ENCODE results near the gene PRR33. TPM values are rescaled to one million over a fixed set of nuclear protein-coding genes. Genes with fewer than 3 reads are reported as not detected.

Gene PRR33
- total and polyA plus RNA-seq, 7 donors, result 0.16 to 8.9 (median 1.6) TPM

GRCh38 chr11:1928470-1928890, 36.8 kb upstream of the PRR33 start:
- Histone ChIP-seq H3K4me3 (peak overlapping the region; percentile 4), H3K36me3 (ENCODE audit: insufficient read depth in 1 of 2, low read depth in 1 of 2) (peaks cover 0 to 81% of the 10 kb centered on the region in 2 donors), H3K27ac (peak overlapping the region; percentile 53), H3K4me1 (peaks cover 48% of the 10 kb centered on the region), H3K9me3 (no peaks in the 10 kb centered on the region), H3K27me3 (ENCODE audit: insufficient read depth in 3 of 3, low read length in 2 of 3) (no peaks in the 10 kb centered on the region)
- DNase-seq (peak in 1 of 2 donors; percentile 69), ATAC-seq (peak in 2 of 4 donors; percentile 9 to 15)
- WGBS, 3 donors, result 68 to 77% (median 70%) methylated on average over 10 to 13 of the region's 13 CpGs
- intact Hi-C loops (cut with DNase I), result no loop called here
- TF ChIP-seq, protein P1, sequence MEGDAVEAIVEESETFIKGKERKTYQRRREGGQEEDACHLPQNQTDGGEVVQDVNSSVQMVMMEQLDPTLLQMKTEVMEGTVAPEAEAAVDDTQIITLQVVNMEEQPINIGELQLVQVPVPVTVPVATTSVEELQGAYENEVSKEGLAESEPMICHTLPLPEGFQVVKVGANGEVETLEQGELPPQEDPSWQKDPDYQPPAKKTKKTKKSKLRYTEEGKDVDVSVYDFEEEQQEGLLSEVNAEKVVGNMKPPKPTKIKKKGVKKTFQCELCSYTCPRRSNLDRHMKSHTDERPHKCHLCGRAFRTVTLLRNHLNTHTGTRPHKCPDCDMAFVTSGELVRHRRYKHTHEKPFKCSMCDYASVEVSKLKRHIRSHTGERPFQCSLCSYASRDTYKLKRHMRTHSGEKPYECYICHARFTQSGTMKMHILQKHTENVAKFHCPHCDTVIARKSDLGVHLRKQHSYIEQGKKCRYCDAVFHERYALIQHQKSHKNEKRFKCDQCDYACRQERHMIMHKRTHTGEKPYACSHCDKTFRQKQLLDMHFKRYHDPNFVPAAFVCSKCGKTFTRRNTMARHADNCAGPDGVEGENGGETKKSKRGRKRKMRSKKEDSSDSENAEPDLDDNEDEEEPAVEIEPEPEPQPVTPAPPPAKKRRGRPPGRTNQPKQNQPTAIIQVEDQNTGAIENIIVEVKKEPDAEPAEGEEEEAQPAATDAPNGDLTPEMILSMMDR (IDR thresholded peaks at IDR 0.05), result no peak

DNA sequence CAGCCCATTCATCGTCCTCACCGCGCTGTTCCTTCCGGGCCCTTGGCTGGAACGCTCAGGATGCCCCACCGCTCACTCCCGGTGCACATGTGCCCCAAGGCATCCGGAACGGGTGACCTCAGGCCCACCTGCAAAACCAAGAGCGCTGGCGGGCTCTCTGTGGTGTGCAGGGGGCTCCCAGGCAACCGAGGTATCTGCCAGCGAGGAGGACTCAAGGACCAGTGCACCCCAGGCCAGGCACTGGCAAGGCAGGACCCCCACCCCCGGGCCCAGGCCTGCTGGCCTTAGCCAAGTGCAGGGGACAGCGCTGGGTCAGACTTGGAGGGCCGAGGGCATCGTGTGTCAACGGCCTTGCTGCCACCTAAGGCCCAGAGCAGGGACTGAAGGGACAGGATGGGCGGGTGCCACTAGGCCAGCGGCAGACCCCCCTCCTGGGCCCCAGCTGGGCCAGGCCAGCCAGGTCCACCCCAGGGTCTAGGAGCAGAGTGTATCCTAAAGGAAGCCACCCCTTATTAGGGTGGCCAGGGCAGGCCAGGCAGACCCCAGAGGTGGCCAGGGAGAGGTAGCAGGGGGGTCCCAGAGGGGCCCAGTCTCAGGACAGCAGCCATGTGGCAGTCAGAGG, 36.3 kb upstream of the PRR33 start:
- peak overlapping the region; percentile 7 for H3K4me3 ChIP-seq
- peak overlapping the region; percentile 53 for H3K27ac ChIP-seq
- TF ChIP-seq, protein P1 (IDR thresholded peaks at IDR 0.05), result no peak
- no peaks in the 10 kb centered on the region for H3K9me3 ChIP-seq
- peak; percentile 10 to 32 (median 20) for ATAC-seq
- DNase-seq, result peak in 1 of 2 donors; percentile 67
- no peaks in the 10 kb centered on the region for H3K27me3 ChIP-seq (ENCODE audit: insufficient read depth in 3 of 3, low read length in 2 of 3)
- peaks cover 53% of the 10 kb centered on the region for H3K4me1 ChIP-seq
- WGBS, 3 donors, result 54 to 70% (median 61%) methylated on average over 20 of the region's 20 CpGs
- intact Hi-C loops (cut with DNase I), result no loop called here
- H3K36me3 ChIP-seq (ENCODE audit: insufficient read depth in 1 of 2, low read depth in 1 of 2), result peaks cover 0 to 81% of the 10 kb centered on the region in 2 donors

- DNase-seq, result peak; percentile 66 to 79
- Histone ChIP-seq H3K4me1 (peaks cover 60% of the 10 kb centered on the region), H3K27me3 (ENCODE audit: insufficient read depth in 3 of 3, low read length in 2 of 3) (no peaks in the 10 kb centered on the region), H3K27ac (peak overlapping the region; percentile 53), H3K36me3 (ENCODE audit: insufficient read depth in 1 of 2, low read depth in 1 of 2) (peaks cover 0 to 81% of the 10 kb centered on the region in 2 donors), H3K9me3 (no peaks in the 10 kb centered on the region), H3K4me3 (peak overlapping the region; percentile 7)
- intact Hi-C loops (cut with DNase I), result no loop called here
- ATAC-seq, result peak; percentile 9 to 31 (median 20)
- TF ChIP-seq, protein P1 (IDR thresholded peaks at IDR 0.05), result no peak
- 43 to 61% (median 57%) methylated on average over 25 to 28 of the region's 28 CpGs for WGBS, 3 donors
Measured at GRCh38 chr11:1927026-1927847, 35.5 kb upstream of the PRR33 start.

DNA sequence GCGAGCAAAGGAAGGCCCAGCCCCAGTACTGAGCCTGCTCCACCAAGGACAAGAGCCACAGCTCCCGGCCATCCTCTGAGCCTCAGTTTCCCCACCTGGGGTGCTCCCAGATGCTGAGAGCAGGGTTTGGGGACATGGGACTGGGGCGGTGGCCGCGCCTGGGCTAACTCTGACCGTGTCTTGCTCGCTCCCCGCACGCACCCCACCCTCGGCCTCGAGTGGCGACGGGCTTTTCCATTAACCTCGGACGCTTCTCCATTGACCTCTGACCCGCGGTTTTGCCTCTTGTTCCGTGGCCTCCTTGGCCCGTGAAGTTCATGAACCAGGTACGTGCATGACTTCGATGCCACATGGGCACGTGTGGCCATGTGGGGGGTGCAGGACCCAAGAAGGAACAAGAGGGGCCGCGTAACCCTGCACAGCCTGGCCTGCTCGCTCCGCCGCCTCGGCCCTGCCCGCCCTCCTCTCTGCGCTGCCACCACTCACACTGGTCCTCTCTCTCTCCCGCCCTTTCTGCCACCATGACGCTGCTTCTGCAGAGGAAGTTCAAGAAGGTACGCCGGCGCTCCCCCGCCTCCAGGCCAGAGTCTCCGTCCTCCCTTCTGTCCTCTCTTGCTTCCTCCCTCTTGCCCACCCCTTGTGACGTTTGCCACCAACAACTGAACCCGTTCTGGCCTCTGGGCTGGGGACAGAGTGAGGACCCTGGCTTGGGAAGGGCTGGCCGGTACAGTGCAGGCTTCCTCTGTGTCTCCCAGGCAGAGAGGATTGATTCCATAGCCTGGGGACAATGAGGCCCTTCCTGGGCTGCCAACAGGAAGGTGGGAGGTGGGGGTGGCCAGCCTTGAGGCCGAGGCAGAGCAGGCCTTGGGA, 34.7 kb upstream of the PRR33 start:
- Histone ChIP-seq H3K36me3 (ENCODE audit: insufficient read depth in 1 of 2, low read depth in 1 of 2) (peaks cover 0 to 73% of the 10 kb centered on the region in 2 donors), H3K4me3 (peak overlapping the region; percentile 32), H3K27ac (peak overlapping the region; percentile 53), H3K4me1 (peaks cover 62% of the 10 kb centered on the region), H3K9me3 (no peaks in the 10 kb centered on the region), H3K27me3 (ENCODE audit: insufficient read depth in 3 of 3, low read length in 2 of 3) (no peaks in the 10 kb centered on the region)
- WGBS, 3 donors, result 62 to 87% (median 76%) methylated on average over 39 to 41 of the region's 41 CpGs
- ATAC-seq, result no peak
- intact Hi-C loops (cut with DNase I), result no loop called here
- peak in 1 of 2 donors; percentile 56 for DNase-seq
- TF ChIP-seq, protein P1 (IDR thresholded peaks at IDR 0.05), result no peak

All from psoas muscle (tissue), 8 donors.